Measurements from ENCODE around the gene PGR. TPM values are rescaled to one million over a fixed set of nuclear protein-coding genes. Genes with fewer than 3 reads are reported as not detected.
"Not testable (repeated sequence)": the region's sequence is repeated elsewhere in the genome, so short reads cannot be mapped to it uniquely, and the experiment has no call there.

The PGR gene
- total RNA-seq, 1 experiment from 2014 or later, result 1.1 TPM

GRCh38 chr11:101082813-101083212 is 46.8 kb downstream of the PGR start:
- DNase-seq (ENCODE audit: low spot score), result no peak

DNA sequence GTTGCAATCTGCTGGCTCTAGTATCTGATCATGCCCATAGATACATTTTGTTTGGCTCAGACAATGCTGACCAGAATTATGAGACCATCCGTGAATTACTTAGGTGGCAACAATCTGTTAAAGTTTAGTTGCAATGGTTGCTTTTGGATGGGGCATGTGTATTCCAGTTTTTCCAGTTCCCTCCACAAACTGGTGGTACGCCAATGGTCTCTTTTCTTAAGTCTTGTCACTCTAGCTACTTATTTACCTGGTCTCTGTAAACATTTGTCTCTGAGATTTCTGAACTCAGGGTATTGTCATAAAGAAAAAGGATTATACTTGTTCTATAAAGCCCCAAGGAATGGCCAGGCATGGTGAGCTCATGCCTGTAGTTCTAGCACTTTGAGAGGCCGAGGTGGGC is 65.9 kb downstream of the PGR start:
- no peak for DNase-seq (ENCODE audit: low spot score)

GRCh38 chr11:101061606-101062005 is 68.0 kb downstream of the PGR start:
- no peak for DNase-seq (ENCODE audit: low spot score)

GRCh38 chr11:101059331-101059730 is 70.3 kb downstream of the PGR start:
- no peak for DNase-seq (ENCODE audit: low spot score)

- DNase-seq (ENCODE audit: low spot score), result no peak
Measured at GRCh38 chr11:101053492-101053891, 76.1 kb downstream of the PGR start.

- no peak for DNase-seq (ENCODE audit: low spot score)
Measured at GRCh38 chr11:101051677-101052076, 77.9 kb downstream of the PGR start.

- no peak for DNase-seq (ENCODE audit: low spot score)
Measured at GRCh38 chr11:101049813-101050212, 79.8 kb downstream of the PGR start.

DNA sequence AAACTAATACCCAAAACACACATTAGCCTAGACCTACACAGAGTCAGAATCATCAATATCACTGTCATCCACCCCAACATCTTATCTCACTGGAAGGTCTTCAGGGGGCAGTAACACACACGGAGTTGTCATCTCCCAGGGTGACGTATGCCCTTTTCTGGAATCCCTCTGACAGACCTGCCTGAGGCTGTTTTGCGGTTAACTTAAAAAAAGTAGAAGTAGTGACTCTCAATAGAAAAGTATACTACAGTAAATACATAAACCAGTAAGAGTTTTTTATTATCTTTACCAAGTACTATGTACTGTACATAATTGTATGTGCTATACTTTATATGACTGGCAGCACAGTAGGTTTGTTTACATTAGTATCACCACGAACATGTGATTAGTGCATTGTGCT is 80.5 kb downstream of the PGR start:
- DNase-seq (ENCODE audit: low spot score), result peak; percentile 54

GRCh38 chr11:101048479-101048878 is 81.1 kb downstream of the PGR start:
- no peak for DNase-seq (ENCODE audit: low spot score)

GRCh38 chr11:101046947-101047346 is 82.7 kb downstream of the PGR start:
- DNase-seq (ENCODE audit: low spot score), result no peak

DNA sequence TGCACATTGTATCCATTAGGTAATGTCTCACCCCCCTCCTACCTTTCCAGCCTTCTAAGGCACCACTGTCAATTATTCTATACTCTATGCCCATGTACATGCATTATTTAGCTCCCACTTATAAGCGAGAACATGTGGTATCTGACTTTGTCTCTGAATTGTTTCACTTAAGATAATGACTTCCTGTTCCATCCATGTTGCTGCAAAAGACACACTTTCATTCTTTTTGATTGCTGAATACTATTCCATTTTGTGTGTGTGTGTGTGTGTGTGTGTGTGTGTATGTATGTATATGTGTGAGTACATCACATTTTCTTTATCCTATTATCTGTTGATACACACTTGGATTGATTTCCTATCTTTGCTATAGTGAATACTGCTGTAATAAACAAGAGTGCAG is 84.2 kb downstream of the PGR start:
- DNase-seq (ENCODE audit: low spot score), result no peak

DNA sequence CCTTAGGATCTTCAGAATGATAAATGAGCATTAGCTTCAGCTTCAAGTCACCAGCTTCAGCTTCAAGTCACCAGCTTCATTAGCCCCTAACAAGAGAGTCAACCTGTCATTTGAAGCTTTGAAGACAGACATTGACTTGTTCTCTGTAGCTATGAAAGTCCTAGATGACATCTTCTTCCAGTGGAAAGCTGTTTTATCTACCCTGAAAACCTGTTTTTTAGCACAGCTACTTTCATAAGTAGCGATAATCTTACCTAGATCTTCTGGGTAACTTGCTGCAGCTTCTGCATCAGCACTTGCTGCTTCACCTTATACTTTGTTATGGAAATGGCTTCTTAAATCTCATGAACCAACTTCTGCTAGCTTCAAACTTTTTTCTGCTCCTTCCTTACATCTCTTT is 85.7 kb downstream of the PGR start:
- DNase-seq (ENCODE audit: low spot score), result no peak

GRCh38 chr11:101035872-101036271 is 93.7 kb downstream of the PGR start:
- DNase-seq (ENCODE audit: low spot score), result no peak

- no peak for DNase-seq (ENCODE audit: low spot score)
Measured at GRCh38 chr11:101034076-101034475, 95.5 kb downstream of the PGR start.

DNA sequence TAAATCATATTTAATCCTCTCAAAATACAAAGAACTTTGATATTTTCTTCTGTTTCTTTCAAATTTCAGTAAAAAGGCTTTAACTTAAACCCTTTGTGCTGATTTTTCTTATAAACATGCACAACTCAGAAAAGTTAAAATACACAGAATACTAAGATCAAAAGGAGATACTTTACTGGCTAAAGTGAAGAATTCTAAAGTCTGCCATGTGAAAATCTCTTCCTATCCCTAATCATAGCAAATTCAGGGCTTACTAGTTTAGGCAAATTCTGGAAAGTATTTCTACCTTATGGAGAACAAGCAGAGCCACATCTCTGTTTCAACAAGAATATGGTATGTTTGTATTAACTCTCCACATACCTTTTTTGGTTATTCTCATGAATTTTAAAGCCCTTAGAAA is 96.6 kb downstream of the PGR start:
- DNase-seq (ENCODE audit: low spot score), result no peak

DNA sequence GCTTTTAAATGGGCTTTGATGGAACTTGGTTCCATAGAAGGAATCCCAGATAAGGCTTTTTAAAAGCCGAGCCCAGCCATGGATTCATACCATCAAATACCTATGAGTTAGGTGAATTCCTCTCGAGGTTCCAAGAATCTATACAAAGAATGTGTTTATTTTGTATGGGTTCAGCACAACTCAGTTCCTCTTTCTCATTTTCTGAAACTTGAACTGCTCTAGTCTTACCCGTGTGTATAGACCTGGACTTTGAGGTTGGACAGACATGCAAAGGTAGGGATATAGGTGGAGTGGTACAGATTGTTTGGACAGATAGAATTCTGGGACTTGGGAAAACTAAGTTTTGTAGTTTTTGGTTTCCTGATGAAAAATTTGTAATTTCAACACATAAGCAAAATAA is 97.9 kb downstream of the PGR start:
- DNase-seq (ENCODE audit: low spot score), result no peak

- no peak for DNase-seq (ENCODE audit: low spot score)
Measured at GRCh38 chr11:101030692-101031091, 98.9 kb downstream of the PGR start.

DNA sequence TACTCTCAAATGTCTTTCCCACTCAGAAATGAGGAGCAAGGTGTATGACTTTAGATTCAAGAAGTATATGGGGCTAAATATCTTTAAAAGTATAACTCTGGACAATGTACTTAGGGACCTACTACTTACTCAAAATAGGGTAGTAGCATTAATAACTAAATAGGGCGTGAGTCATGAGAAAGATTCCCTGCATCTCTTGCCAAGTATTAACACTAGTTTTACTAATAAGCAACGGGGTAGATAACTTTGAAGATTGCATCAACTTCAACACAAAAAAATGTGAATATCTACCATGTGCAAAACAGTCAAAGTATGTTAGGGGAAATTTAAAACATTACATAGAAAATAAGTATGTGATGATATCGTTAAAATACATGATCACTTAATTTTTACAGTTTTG is 99.6 kb downstream of the PGR start:
- no peak for DNase-seq (ENCODE audit: low spot score)

DNA sequence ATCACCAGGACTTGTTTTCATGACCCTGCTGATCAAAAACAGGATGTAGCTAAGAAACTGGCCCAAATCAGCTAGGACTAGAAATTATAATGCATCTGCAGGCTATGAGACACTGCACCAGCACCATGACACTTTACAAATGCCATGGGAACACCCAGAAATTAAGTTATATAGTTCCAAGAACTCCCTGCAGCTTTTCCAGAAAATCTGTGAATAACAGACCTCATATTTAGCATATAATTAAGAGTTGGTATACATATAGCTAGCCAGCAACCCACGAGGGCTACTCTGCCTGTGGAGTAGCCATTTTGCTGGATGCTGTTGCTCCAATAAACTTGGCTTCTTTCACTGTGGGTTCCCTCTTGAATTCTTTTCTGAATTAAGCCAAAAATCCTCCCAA is 101.0 kb downstream of the PGR start:
- no peak for DNase-seq (ENCODE audit: low spot score)

GRCh38 chr11:101022256-101022655 is 107.4 kb downstream of the PGR start:
- no peak for DNase-seq (ENCODE audit: low spot score)

DNA sequence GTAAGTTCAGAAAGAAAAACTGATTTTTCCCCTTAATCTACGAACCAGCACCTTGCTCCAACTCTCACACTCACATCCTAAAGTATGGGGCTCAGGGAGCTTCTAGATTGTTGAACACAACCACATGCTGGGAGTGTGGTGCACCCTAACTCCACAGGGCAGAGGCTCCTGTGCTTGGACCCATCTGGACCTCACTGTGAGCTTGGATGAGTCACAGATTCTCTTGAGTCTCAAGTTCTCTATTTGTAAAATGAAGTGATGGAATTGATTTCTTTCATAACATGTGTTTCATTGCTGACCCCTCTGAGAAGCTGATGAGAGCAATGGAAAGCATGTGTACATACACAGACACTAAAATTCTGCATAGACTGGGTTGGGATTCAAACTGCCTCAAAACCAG is 109.7 kb downstream of the PGR start:
- no peak for DNase-seq (ENCODE audit: low spot score)

DNA sequence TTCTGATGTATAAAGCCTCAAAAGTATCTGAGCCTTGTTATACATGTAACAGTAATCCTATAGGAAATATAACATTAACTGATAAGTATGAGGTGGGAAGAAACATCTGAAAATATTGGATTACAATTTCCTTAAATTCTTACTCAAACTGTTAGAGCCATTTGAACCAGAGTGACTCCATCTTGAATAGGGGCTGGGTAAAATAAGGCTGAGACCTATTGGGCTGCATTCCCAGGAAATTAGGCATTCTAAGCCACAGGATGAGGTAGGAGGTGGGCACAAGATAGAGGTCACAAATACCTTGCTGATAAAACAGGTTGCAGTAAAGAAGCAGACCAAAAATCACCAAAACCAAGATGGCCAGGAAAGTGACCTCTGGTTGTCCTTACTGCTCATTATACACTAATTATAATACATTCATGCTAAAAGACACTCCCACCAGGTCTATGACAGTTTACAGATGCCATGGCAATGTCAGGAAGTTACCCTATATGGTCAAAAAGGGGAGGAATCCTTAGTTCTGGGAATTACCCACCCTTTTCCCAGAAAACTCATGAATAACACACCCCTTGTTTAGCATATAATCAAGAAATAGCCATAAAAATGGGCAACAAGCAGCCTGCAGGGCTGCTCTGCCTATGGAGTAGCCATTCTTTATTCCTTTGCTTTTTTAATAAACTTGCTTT is 114.9 kb downstream of the PGR start:
- peak; percentile 30 for DNase-seq (ENCODE audit: low spot score)

DNA sequence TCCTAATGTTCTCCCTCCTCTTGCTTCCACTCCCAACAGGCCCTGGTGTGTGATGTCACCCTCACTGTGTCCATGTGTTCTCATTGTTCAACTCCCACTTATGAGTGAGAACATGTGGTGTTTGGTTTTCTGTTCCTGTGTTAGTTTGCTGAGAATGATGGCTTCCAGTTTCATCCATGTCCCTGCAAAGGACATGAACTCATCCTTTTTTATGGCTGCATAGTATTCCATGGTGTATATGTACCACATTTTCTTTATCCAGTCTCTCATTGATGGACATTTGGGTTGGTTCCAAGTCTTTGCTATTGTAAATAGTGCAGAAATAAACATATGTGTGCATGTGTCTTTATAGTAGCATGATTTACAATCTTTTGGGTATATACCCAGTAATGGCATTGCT is 115.9 kb downstream of the PGR start:
- DNase-seq (ENCODE audit: low spot score), result not testable (repeated sequence)

GRCh38 chr11:101011881-101012280 is 117.7 kb downstream of the PGR start:
- DNase-seq (ENCODE audit: low spot score), result no peak

All from H4 (cell line).